Measurements from ENCODE around the gene ARRDC4.

The ARRDC4 gene

DNA sequence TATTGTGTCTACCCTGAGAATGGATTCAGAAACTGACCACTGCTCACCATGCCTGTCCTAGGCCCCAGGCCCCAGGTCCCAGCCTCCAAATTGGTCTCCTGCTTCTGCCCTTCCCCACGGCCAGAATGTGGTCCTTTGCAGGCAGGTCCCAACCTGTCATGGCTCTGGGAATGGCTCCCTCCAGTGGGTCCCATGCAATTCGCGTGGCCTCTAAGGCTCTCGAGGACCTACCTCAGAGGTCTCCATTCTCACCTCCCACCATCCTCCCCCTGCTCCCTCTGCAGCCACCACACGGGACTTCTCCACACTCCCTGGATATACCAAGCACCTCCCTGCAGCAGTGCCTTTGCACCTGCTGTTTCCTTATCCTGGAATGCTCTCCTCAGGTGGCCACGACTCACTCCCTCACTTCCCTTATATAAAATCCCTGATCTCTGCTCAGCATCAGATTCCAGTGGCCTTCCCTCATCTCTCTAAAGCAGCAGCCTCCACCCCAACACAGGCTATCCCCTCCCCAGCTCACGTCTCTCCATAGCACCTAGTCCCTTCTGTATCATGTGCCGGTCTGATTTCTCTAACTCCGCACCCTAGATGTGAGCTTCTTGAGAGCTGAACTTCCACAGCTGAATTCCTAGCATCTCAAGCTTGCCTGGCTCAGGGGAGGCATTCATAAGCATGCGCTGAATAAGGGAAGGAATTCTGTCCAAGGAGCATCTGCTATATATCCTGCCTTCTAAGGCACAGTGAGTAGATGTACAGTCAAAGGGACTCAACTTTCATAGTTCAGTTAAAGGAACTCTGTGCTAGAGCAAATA is 56.9 kb downstream of the ARRDC4 start:
- Mint-ChIP-seq H3K9me3 (no peaks in the 10 kb centered on the region), H3K27ac (no peak overlapping the region), H3K36me3 (ENCODE audit: low read depth) (no peaks in the 10 kb centered on the region)

GRCh38 chr15:98018761-98019351 is 58.4 kb downstream of the ARRDC4 start:
- no peak for DNase-seq (ENCODE audit: low spot score)
- H3K27me3 Mint-ChIP-seq (ENCODE audit: low read depth) = peaks cover 3% of the 10 kb centered on the region
- no peak overlapping the region for H3K4me3 Mint-ChIP-seq
- no peaks in the 10 kb centered on the region for H3K36me3 Mint-ChIP-seq (ENCODE audit: low read depth)
- no peaks in the 10 kb centered on the region for H3K9me3 Mint-ChIP-seq
- H3K27ac Mint-ChIP-seq = no peak overlapping the region
- no peaks in the 10 kb centered on the region for H3K4me1 Mint-ChIP-seq (ENCODE audit: low read depth)

More for the DNA sequence above, 56.9 kb downstream of the ARRDC4 start:
- no peak for DNase-seq (ENCODE audit: low spot score)
- no peak overlapping the region for H3K4me3 Mint-ChIP-seq
- no peaks in the 10 kb centered on the region for H3K4me1 Mint-ChIP-seq (ENCODE audit: low read depth)
- peaks cover 3% of the 10 kb centered on the region for H3K27me3 Mint-ChIP-seq (ENCODE audit: low read depth)
